Stimulated activated CD8-positive, alpha-beta memory T cell treated with anti-CD3 and anti-CD28 coated beads, Interleukin-4, amount 100 ng/mL, for 4 hours (primary cell): ENCODE data around the gene ABHD2.

Source experiments
- DNase-seq, 2 donors: peaks; one replicate each; pipeline ENCODE4 v3.0.0-alpha.2; 2020; ENCODE audit warnings: low read depth in 2 of 2, low spot score in 1 of 2

Gene ABHD2

DNA sequence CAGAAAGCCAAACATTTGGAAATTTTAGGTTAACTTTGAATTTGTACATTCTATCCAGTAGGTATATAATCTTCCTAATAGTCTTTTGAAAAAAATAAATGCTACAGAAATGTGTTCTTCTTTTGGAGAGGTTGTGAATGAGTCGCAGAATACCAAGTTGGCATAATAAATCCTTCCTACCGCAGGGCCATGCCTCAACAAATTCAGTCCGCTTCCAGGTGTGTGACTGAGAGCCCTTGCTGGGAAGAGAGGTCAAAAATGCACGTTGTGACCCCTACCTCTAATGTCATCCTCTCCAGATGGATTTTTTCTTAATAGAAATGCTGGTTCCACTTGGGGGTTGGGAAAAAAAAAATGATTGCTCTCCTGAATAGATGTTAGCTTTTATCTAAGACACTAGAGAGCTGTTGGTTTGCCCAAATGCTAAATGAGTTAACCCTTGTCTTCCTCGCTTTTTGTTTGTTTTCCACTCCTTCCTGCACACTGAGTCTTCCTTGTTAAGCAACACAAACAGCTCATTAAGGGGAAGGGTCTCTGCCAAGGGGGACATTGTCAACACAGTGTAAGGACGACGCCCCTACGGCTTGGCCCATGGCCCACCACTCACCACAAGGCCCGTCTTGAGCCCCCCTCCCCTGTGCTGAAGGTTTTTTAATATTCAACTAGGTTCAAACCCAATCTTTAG lies 99.2 kb downstream of the ABHD2 start:
- no peak for DNase-seq

DNA sequence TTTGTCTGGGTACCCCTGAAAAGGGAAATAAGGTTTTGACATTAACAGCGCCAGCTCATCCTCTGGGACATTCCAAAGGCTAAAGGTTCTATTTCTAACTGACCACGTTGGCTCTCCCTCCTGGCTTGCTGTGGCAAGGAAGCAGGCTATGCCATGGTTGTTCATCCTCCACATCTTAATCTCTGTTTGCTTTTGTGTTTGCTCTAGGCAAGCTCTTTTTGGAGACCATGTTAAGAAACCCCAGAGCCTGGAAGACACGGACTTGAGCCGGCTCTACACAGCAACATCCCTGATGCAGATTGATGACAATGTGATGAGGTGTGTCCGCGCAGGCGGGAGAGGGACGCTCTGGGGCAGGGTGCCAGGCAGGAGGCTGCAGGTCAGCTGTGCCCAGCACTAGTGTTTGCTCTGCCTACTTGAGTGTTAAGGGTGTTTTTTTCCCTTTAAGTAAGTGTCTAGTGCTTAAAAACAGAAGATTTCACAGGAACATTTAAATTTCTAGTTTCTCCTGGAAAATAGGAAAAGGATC lies 99.8 kb downstream of the ABHD2 start:
- DNase-seq: no peak

DNA sequence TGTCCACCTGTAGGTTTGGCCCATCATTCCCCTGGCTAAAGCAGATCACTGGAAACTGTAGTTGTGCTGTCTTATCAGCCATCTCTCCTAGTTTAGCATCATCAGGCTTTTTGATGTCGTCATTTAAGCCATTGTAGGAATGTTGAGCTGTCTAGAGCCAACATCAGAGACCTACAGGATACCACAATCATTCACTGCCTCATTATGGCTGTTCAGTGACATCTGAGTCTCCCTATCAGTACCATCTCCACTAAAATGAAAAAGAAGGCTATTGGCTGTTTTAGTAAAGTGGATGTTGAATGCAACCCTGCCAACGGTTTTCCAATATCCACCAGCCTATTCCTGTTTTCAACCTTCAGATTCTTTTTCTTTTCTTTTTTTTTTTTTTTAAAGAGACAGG lies 103.9 kb downstream of the ABHD2 start:
- DNase-seq: no peak

DNA sequence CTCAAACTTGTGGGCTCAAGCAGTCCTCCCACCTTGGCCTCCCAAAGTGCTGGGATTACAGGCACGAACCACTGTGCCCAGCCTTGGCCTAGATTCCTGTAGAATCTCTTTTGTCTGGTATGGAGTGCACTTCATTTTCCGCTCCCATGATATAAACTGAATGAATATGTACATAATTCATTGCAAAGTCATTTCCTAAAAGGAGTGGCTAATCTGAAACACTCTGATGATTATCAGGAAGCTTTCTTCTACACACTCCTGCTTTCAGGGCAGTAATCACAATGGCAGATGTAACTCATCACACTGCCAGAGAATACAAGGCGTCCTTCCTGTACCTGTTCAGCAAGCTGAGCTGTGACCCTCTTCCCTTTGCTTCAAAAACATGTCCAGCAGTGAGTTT lies 104.5 kb downstream of the ABHD2 start:
- no peak for DNase-seq

DNA sequence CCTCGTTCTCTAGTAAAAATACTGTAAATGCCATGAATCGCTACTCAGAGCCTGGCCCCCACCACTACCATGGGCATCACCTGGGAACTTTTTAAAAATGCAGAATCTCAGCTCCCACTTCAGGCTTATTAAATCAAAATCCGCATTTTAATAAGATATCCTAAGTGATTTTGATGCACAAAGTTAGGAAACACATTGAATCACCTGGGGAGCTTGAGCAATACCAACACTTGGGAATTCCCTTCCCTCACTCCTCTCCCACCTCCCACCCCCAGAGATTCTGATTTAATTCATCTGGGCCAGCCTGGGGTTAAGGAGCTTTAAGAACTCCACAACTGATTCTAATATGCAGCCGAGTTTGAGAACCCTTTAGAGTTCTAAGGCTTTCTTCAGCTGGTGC lies 106.4 kb downstream of the ABHD2 start:
- no peak for DNase-seq

DNA sequence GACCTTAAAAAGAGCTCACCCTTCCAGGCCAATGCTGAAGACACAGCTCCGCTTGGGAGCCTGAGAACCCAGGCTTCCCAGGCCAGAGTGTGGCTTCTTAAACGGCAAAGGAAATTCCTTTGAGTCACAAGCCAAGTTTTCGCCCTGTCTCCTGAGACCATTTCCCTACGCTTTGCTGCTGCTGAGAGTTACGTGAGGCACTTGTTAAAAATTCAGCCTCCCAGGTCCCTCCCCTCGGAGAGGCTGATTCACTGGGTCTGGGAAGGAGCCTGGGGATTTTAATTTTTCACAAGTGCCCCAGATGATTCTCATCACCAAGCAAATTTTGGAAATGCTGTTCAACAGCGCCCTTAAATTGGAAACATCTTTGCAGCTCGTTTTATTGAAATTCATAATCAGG lies 107.6 kb downstream of the ABHD2 start:
- no peak for DNase-seq

DNA sequence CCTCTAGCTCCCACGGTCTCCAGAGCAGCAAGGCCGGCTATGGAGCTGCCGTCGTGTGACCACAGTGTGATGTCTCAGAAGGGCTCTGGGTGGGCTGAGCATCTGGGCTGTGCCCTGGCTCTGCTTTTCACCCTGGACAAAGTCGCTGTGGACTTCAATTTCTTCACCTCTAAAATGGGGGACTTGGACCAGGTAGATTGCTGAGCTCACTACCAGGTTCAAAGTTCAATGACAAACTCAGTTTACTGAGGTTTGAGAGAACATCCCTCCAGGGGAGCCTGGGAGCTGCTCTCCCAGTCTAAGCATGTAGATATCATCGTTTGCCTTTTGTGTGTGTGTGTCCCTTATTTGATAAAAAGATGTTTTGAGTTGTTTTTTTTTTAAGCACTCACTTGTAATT lies 108.0 kb downstream of the ABHD2 start:
- DNase-seq: no peak

DNA sequence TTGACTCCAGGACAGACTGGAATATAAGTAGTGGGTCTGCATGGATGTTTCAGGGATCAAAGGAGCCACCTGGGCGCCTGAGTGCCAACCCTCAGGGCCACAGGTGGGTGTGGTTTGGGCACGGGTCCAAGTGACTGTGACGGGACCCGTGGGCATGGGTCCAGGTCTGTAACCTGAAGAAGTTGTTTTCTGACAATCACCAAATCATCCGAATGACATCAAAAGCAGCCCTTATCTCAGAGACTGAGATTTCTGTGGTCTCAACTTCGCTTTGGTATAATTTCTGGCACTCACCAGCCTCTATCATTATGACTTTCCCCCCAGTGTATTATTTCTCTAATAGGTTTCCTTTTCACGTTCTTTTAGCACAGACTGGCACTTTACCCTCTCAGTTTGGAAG lies 108.7 kb downstream of the ABHD2 start:
- no peak for DNase-seq

DNA sequence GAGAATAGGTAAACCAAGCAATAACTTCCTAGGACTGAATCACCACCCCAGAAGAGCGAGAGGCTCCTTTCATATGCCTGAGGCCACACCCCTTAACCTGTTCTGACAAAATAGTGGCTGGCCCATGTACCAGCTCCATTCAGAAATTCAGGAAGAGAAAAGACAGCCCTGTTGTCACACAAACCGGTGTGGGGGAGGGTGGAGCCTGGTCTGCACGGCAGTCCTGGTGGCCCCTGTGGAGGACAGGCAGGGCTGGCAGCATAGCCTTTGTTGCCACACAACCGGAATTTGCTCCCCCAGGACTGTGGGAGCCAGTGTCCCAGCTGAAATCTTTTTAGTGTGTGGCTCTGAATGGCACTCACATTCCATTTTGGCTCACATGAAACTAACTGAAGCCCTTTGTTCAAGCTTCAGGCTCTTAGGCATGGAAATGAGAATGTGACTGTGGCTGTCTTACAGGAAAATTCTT lies 109.3 kb downstream of the ABHD2 start:
- no peak for DNase-seq

DNA sequence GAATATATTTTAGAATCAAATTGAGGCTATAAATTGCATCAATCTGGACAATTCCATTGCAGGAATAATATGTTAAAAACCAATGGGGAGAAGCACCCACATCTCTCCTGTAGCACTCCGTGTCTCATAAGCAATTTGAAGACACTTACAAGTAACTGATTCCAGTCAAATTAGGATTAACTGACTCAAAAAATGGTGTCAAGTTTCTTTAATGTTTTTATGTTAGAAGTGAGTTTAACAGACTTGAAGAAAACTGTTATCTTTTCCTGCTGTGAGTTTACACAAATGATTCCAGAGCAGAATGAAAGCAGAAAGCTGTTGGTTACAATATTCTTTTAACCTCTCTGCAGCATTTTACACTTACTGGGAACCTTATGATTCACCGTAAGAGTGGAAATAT lies 109.9 kb downstream of the ABHD2 start:
- no peak for DNase-seq

DNA sequence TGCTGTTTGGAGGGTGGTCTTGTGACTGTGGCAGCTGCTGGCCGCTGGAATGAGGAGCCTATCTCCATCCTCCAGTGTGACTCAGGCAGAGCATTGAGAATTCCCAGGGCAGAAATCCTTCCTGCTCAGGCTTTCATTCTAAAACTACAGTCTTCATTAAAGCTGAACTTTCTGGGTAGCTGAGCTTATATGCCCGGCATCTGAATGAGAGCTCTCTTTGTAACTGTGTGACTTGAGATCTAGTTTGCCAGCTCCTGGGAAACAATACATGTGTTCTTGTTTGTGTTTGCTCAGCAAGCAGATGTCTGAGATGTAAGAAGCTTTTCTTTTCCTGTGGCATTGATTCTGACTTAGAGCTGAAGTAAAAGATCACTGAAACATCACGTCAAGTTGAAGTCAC lies 110.7 kb downstream of the ABHD2 start:
- no peak for DNase-seq

DNA sequence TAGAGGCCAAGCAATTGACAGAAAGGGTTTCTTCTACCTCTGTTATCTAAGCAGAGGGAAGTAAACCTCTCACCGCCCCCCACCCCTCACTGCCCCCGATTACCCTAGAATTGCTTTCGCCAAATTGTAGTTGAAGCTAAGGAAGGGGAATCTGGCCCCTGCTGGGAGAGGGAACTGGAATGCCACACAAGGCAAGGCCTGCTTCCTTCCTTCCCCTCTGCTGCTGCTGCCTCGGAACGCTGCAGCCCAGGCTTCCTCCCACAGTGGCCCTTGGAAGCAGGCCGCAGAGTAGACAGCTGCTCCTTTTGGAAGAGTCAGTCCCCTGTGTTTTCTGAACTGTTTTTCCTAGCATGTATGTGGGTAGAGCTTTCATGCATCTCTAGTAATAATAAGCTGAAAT lies 111.5 kb downstream of the ABHD2 start:
- no peak for DNase-seq

DNA sequence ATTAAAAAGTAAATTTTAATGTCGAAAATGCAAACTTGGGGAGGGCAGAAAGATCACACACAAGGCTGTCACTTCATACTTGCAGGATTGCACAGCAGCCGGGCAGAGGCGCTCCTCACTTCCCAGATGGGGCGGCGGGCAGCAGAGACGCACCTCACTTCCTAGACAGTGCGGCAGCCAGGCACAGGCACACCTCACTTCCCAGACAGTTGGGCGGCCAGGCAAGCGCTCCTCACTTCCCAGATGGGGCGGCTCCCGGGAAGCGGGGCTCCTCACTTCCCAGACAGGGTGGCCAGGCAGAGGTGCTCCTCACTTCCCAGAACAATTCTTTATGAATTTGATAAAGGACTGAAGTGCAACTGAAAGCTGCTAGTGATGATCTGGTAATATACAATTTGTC lies 111.9 kb downstream of the ABHD2 start:
- no peak for DNase-seq

DNA sequence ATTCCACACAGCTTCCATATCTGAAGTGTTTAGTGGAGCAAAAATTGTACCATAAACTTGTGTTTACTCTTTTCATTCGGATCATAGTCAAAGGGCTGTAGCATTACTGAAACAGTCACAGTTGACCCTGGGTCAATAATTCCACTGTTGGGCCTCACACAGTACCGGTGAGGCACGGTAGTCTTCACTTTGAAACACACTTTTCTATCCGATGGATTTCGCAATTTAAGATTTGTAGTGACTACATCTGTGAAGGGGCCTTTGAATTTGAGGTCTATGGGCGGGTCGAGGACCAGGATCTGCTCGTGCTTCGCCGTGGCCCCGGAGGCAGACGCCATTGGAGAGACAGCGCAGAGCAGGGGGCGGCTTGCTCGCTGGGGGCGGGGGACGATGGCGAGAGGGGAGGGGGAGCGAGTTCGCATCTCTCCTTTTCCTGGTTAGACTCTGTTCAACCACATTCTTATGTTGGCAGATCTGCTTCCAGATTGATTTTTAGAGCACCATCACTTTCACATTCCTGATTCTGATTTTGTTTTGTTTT lies 113.3 kb downstream of the ABHD2 start:
- no peak for DNase-seq

DNA sequence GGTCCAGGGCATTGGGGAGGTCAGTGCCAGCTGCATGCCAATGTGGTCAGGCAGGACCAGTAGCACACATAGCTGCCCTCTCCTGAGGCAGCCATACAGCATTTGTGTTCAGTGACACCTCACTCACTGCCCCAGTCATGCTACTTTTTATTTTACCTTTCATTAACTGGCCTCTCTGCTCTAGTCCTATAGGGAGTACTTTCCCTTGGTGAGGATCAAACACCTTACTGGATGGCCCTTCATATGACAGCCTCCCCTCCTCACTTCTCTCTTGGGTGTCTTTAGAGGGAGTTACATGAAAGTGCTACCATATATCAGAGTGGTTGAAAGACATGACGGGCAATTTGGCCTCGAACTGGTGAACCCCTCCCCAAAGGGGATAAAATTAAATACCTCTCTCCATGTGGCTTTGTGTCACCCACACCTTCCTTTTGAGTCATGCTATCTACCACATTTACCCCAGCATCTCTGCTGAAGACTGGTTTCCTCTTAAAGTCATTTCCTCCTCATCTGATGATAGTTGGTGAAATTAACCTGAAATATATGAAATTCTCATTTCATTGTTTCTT lies 115.5 kb downstream of the ABHD2 start:
- DNase-seq: no peak

DNA sequence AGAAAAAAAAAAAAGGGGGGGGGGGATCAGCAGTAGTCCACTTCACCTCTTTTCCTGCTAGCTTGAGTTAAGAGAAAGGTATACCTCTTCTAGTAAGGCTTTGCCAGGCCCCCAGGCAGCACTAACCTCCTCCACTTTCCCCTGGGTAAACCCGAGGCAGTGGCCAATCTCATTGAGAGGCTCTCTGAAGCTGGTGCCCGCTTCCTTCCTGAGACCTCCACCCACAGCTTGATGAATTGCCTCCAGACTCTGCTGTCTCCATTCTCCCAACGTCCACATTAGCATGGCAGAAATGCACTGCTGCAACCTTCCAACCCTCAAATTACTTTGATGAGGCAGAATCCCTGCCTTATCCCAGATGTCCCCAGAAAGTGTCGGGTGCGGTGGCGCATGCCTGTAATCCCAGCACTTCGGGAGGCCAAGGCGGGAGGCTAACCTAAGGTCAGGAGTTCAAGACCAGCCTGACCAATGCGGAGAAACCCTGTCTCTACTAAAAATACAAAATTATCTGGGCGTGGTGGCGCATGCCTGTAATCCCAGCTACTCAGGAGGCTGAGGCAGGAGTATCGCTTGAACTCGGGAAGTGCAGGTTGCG lies 117.8 kb downstream of the ABHD2 start:
- no peak for DNase-seq

DNA sequence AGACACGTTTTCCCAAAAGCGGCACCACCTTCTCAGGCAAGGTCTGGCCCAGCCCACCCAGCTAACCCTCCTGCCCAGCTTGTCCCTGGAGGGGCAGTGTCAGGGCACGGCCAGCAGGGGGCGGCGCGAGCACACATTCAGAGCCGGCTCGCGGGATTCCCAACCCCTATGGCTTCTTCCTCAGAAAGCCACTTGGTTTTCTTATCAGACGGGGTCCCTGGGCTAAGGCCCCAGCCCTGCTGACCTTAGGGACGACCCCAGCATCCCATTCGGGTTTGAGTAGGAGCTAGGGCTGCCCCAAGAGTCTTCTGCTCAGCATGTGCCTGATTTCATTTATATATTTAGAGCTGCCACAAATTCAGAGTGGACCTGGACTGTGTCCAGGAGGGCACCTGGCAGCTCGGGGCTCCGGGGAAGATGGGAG lies 118.7 kb downstream of the ABHD2 start:
- peak; percentile 46 to 51 for DNase-seq

DNA sequence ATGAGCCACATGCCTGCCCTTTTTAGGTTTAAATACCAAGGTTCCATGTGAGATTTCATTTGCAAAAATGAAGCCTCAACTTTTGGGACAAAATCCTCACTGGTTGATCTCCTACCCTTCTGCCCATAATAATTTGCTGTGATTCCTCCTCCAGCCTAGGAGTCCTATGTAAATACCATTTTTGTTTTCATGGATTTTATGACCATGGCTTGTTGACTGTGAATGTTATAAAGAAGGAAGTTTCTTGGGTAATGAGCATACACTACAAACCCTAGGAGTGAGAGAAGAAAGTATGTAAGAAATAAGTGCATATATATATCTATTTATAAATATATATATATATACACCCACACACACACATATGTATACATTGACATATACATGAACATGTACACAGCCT lies 120.0 kb downstream of the ABHD2 start:
- DNase-seq: no peak

DNA sequence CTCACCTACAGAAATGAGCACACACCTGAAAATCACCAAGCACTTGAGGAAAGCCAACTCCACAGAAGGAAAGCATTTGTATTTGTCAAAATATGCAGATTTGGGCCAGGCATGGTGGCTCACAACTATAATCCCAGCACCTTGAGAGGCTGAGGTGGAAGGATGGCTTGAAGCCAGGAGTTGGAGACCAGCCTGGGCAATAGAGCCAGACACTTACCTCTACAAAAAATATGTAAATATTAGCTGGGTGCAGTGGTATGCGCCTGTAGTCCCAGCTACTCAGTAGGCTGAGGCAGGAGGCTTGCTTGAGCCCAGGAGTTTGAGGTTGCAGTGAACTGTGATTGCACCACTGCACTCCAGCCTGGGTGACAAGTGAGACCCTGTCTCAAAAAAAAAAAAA lies 120.8 kb downstream of the ABHD2 start:
- DNase-seq: no peak

DNA sequence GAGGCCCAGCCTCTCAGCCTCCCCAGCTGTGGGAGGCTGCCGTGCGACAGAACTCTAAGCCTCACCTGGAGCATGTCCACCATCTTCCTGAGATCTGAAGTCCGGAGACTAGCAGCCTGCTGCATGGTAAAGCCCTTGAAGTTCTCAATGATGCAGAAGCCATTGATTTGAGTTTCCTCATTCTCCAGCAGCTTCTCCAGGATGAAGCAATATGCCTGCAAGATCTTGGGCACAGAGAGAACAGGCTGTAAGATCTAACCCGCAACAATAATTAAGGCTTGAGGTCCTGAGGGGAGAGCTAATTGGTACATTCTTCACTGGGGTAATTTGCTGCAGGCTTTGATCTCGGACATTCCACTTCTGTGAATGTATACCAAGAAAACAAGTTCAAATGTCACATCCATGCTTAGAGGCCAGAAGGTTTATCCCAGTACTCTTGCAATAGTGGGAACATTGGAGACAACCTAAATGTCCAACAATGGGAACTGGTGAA lies 123.5 kb downstream of the ABHD2 start:
- DNase-seq: no peak

DNA sequence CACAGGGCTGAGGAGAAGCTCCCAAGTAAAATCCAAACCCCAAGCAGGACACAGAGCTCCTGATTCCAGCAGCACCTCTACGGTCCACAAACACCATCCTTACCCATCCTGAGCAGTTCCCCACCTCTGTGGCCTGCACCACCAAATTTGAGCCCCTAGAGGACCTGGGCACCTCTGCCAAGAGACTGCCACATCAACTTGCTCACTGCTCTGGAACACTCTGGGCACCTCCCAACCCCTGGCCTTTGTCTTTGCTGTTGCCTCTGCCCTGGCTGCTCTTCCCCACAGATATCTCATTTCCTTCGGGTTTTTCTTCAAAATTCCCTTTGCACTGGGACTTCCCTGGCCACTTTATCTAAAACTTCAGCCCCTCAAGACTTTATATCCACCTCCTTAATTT lies 127.4 kb downstream of the ABHD2 start:
- no peak for DNase-seq

DNA sequence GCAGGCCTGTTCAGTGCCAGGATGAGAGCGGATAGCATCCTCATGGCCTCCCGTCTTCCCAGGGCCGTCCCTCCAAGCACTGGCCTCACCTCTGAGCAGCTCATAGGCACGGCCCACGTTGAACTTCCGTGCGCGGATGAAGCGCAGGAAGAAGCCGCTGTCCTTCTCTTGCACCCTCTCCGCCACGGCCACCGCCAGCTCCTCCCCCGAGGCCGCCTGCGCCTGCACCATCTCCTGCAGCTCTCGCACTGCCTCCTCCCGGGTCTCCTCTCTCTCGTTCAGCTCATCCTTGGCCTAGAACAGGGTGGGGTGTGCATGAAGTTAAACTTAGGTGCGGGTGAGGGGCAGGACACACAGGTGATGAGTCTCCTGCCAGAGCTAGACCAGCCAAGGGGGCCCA lies 128.8 kb downstream of the ABHD2 start:
- DNase-seq: no peak
